Measurements from ENCODE around the gene PROCA1. TPM values are rescaled to one million over a fixed set of nuclear protein-coding genes. Genes with fewer than 3 reads are reported as not detected.

PROCA1 gene
- total and polyA plus RNA-seq, 2 of the 8 experiments (the other 6 are each of a cell fraction or from before 2014, with no cell fraction given) = 21.2 to 26.3 TPM

DNA sequence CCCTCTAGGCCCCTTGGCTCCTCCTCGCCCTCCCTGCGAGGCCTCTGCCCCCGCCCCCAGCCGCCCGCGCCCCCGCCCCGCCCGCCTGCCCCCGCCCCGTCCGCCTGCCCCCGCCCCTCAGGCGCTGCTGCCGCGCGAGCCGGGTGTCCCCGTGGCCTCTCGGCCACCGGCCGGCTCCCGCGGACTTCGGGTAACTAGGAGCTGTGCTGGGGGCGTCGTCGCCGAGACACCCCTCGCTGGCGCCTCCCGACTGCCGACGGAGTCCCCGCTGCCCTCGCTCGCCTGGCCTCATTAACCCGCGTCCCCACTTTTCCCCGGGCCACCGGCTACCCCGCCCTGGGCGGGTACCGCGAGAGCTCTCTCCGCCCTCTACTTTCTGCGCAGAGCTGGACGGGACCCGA is 14.5 kb upstream of the PROCA1 start, which contains the start of gene TLCD1:
Gene TLCD1, minus strand, starts transcription at position 8 of the 401 bp plus-strand sequence. CDS start 136 bp downstream, outside the sequence.
- Histone ChIP-seq H2BK5ac (ENCODE audit: low read depth, low read length) (peak within 1 kb of the TSS; percentile 96), H2BK120ac (replicated peaks; ENCODE audit: low read depth, low read length) (peak within 1 kb of the TSS; percentile 84), H3K23ac (ENCODE audit: insufficient read length) (no peak within 1 kb of the TSS), H2BK12ac (ENCODE audit: low read depth, low read length) (peak within 1 kb of the TSS; percentile 96; the same call in 1 of the 2 replicates), H3K27ac (ENCODE audit: low read depth, low read length) (peak within 1 kb of the TSS; percentile 89), H2AFZ (ENCODE audit: low read length) (no peak within 1 kb of the TSS; the same call in 1 of the 2 replicates), H2AK5ac (ENCODE audit: low read depth, low read length) (peak within 1 kb of the TSS; percentile 67), H3K4ac (replicated peaks; ENCODE audit: insufficient read length, low read depth, low read length) (peak within 1 kb of the TSS; percentile 97), H3K56ac (replicated peaks; ENCODE audit: insufficient read length, low read depth, low read length) (peak within 1 kb of the TSS; percentile 92), H3K18ac (ENCODE audit: extremely low read depth, low read length) (peak within 1 kb of the TSS; percentile 98), H3K9ac (replicated peaks in 1 of 4; ENCODE audit: extremely low read depth in 1 of 4, low read depth in 3 of 4, low read length in 3 of 4) (peak within 1 kb of the TSS; percentile 82 to 93 (median 91)), H4K5ac (ENCODE audit: insufficient read length, low read depth, low read length) (peak within 1 kb of the TSS; percentile 93), H3K79me1 (ENCODE audit: low read depth, low read length) (no peaks in the 10 kb centered on the region; the same call in 1 of the 2 replicates), H3K14ac (ENCODE audit: insufficient read length) (peak within 1 kb of the TSS; percentile 68), H3K27me3 (replicated peaks in 1 of 4; ENCODE audit: control insufficient read depth in 3 of 4, extremely low read depth in 1 of 4, insufficient read depth in 3 of 4, low read length in 3 of 4) (no peaks in the 10 kb centered on the region), H2BK15ac (ENCODE audit: low read length) (peak within 1 kb of the TSS; percentile 72; the same call in 1 of the 2 replicates), H3K4me3 (ENCODE audit: extremely low read depth in 1 of 4, insufficient read depth in 2 of 4, low read depth in 3 of 4, low read length in 4 of 4) (peak within 1 kb of the TSS; percentile 81 to 97 (median 89)), H3K9me3 (ENCODE audit: insufficient read depth in 2 of 2, low read depth in 1 of 2, low read length in 1 of 2) (no peaks in the 10 kb centered on the region), H3K4me1 (replicated peaks in 1 of 4; ENCODE audit: control insufficient read depth in 3 of 4, insufficient read depth in 4 of 4, low read length in 3 of 4) (peaks cover 0 to 15% (median 6%) of the 10 kb centered on the region in 4 experiments; a peak in 6 of 7 replicates), H2BK20ac (ENCODE audit: low read length) (peak within 1 kb of the TSS; percentile 72; the same call in 1 of the 2 replicates), H4K20me1 (replicated peaks in 1 of 2; ENCODE audit: control insufficient read depth in 1 of 2, insufficient read depth in 2 of 2, low read length in 2 of 2) (peaks cover 6 to 16% of the 10 kb centered on the region in 2 experiments), H3K36me3 (ENCODE audit: control insufficient read depth in 2 of 4, insufficient read depth in 4 of 4, low read length in 3 of 4) (peaks cover 19 to 39% (median 33%) of the 10 kb centered on the region in 4 experiments), H3K23me2 (ENCODE audit: low read depth, low read length) (peaks cover 17% of the 10 kb centered on the region; the same call in 1 of the 2 replicates), H4K8ac (ENCODE audit: extremely low read depth, insufficient read depth, low read length) (peak within 1 kb of the TSS; percentile 97), H3K79me2 (ENCODE audit: control insufficient read depth in 1 of 2, insufficient read depth in 2 of 2, low read length in 2 of 2) (peaks cover 0 to 26% of the 10 kb centered on the region in 2 experiments; a peak in 2 of 4 replicates), H4K91ac (replicated peaks; ENCODE audit: insufficient read length, low read length) (peak within 1 kb of the TSS; percentile 99), H3K4me2 (ENCODE audit: insufficient read depth in 1 of 2, low read depth in 2 of 2, low read length in 2 of 2) (peak within 1 kb of the TSS; percentile 95 to 99)
- ChIA-PET POLR2A (ENCODE audit: partially characterized antibody) (interaction anchor here (0.7 to 17.6 kb wide), 22 partner anchors 7 to 242 kb away, joined by 3 to 813 read pairs (median 6); partner anchors contain the start of genes DHRS13, FAM222B, FLOT2 and PHF12), CTCF (ENCODE audit: partially characterized antibody) (interaction anchor here (0.6 to 16.9 kb wide), 34 partner anchors 9 to 227 kb away, joined by 3 to 316 read pairs (median 6); partner anchors contain the start of genes DHRS13, FLOT2, PROCA1 and TRAF4)
- DNase-seq (ENCODE audit: low read depth in 1 of 2, low spot score in 2 of 2) (no peak), FAIRE-seq (no peak)
- 2% methylated on average over 29 of the region's 49 CpGs; no CpG with 5 or more reads in 1 of the 2 experiments for WGBS, 2 experiments (ENCODE audit: extremely low coverage in 1 of 2, insufficient coverage in 1 of 2, insufficient read length in 1 of 2, insufficient replicate concordance in 2 of 2, low coverage in 1 of 2, low lambda C conversion rate in 2 of 2, missing lambda C conversion rate in 1 of 2)
- TF ChIP-seq CREB1 (IDR thresholded peaks at IDR 0.05) (peak; percentile 21; the same call in 1 of the 2 replicates), KDM5A (IDR thresholded peaks at IDR 0.05; ENCODE audit: low read length) (no peak), TAF1 (IDR thresholded peaks at IDR 0.05; ENCODE audit: low read depth, low read length) (no peak), BRCA1 (IDR thresholded peaks at IDR 0.05; ENCODE audit: low read depth, low read length) (0 out of 2 replicates have a peak, but pooled peaks have one; percentile 33), RBBP5 (IDR thresholded peaks at IDR 0.05; ENCODE audit: borderline replicate concordance, low read depth, low read length) (0 out of 2 replicates have a peak, but pooled peaks have one; percentile 21), NANOG (IDR thresholded peaks at IDR 0.05; ENCODE audit: insufficient read depth, low read depth, low read length, poor library complexity, severe bottlenecking) (no peak), CHD2 (IDR thresholded peaks at IDR 0.05; ENCODE audit: low read length) (peak; percentile 71; the same call in 1 of the 2 replicates), KDM4A (IDR thresholded peaks at IDR 0.05; ENCODE audit: low read depth, low read length, severe bottlenecking) (peak; percentile 33)
